Skeletal muscle tissue (tissue), 4 donors: ENCODE data around the gene OR4E1. TPM values are rescaled to one million over a fixed set of nuclear protein-coding genes. Genes with fewer than 3 reads are reported as not detected.
"Not testable (repeated sequence)": the region's sequence is repeated elsewhere in the genome, so short reads cannot be mapped to it uniquely, and the experiment has no call there.

ENCODE experiments used
- H3K27ac ChIP-seq: one replicate; pipeline ENCODE4 v1.7.0; 2013; ENCODE audit warnings: mild to moderate bottlenecking, low read depth, low read length, inconsistent platforms
- H3K27me3 ChIP-seq, 3 donors: one replicate each; pipeline ENCODE4 v1.7.0; 2013; ENCODE audit warnings: low read length in 3 of 3; ENCODE audit not compliant: control insufficient read depth in 3 of 3, insufficient read depth in 3 of 3
- H3K36me3 ChIP-seq, 3 donors: one replicate each; pipeline ENCODE4 v1.7.0; 2013; ENCODE audit warnings: low read length in 3 of 3; ENCODE audit not compliant: control insufficient read depth in 3 of 3, insufficient read depth in 3 of 3
- H3K4me1 ChIP-seq, 3 donors: one replicate each; pipeline ENCODE4 v1.7.0; 2013; ENCODE audit warnings: low read length in 3 of 3, mild to moderate bottlenecking in 3 of 3; ENCODE audit not compliant: control insufficient read depth in 3 of 3, insufficient read depth in 3 of 3
- H3K4me3 ChIP-seq, 3 donors: one replicate each; pipeline ENCODE4 v1.7.0; 2013; ENCODE audit warnings: low read length in 3 of 3
- H3K9ac ChIP-seq, 3 donors: one replicate each; pipeline ENCODE4 v1.7.0; 2013; ENCODE audit warnings: low read length in 3 of 3, mild to moderate bottlenecking in 3 of 3, moderate library complexity in 2 of 3, low read depth in 1 of 3
- H3K9me3 ChIP-seq, 3 donors: one replicate each; pipeline ENCODE4 v1.7.0; 2013; ENCODE audit warnings: low read length in 3 of 3; ENCODE audit not compliant: control insufficient read depth in 3 of 3
- total RNA-seq: library from RNA; depleted of rRNA; stranded (reverse); fragments of >200 nt; gene quantifications from one replicate; pipeline ENCODE4 v1.2.3, GENCODE V29; 2014
- donor health status: Osteomylitis.

Gene OR4E1
- total RNA-seq, 1 donor from 2014 or later, result not detected

DNA sequence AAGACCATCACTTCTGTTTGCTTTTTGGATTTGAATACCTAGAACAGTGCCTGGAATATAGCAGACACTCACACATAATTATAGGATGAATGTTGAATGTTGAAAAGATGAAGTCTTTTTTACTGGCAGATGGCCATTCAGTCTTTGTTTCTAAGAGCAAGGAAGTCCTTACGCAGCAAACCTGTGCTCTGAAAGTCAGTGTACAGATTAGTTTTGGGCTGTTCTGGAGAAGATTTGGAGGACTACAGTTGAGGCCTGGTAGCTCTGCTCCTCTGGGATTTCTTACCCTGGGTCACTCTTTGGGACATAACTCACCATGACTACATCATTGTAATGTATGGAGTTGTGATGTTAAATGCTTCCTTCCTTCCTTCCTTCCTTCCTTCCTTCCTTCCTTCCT lies 16.6 kb downstream of the OR4E1 start:
- H3K27me3 ChIP-seq, result no peaks in the 10 kb centered on the region

DNA sequence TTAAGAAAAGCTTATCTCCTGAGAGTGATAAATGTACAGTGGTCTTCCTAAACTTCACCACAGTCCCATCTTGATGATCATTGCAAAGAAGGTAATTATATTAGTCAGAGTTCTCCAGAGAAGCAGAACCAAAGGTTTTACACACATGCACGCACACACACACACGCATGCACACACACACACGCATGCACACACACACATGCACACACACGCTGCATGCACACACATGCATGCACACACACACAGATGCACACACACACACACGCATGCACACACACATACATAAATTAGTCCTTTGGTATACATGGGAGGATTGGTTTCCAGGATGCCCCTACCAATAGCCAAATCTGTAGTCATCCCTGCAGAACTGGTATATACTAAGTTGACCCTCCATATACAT lies 19.4 kb downstream of the OR4E1 start:
- Histone ChIP-seq H3K36me3 (no peaks in the 10 kb centered on the region), H3K4me3 (no peak overlapping the region), H3K9ac (no peak overlapping the region), H3K27ac (no peak overlapping the region), H3K27me3 (no peaks in the 10 kb centered on the region), H3K9me3 (no peaks in the 10 kb centered on the region), H3K4me1 (no peaks in the 10 kb centered on the region)

More for the DNA sequence above, 16.6 kb downstream of the OR4E1 start:
- Histone ChIP-seq H3K4me1 (no peaks in the 10 kb centered on the region), H3K4me3 (no peak overlapping the region), H3K9me3 (no peaks in the 10 kb centered on the region), H3K27ac (no peak overlapping the region), H3K36me3 (no peaks in the 10 kb centered on the region), H3K9ac (no peak overlapping the region)

DNA sequence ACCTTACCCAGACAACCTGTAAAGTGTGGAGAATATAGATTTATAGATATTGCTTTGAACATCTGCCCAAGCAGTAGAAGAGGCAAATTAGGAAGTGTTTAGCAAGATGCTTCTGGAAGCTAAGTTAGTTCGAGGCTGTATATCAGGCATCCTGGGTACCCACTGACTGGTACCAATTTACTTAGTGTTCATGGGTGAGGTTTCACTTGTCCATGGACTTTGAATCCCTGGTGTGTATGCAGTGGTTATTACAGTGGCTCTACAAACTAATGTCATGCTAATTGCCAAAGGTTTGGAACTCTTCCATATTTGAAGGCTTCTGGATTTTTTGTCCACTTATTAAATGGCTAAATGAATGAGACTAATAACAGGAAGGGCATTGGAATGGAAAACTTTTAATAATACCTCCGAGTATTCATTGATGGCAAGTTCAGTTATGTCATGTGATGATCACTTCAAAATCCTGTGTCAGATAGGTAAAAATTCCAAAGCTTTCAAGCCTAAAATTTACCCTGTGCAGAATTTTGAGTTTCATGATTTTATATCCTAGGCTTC lies 20.2 kb downstream of the OR4E1 start, which contains the start of gene OR4E2:
TSS of gene OR4E2 (plus strand) at position 505 of the 555 bp plus-strand sequence. CDS start 11,248 bp downstream, outside the sequence.
- no peaks in the 10 kb centered on the region for H3K4me1 ChIP-seq
- no peaks in the 10 kb centered on the region for H3K27me3 ChIP-seq
- H3K9me3 ChIP-seq, result no peaks in the 10 kb centered on the region
- H3K4me3 ChIP-seq, result no peak within 1 kb of the TSS
- no peak within 1 kb of the TSS for H3K27ac ChIP-seq
- H3K9ac ChIP-seq, result no peak within 1 kb of the TSS
- H3K36me3 ChIP-seq, result no peaks in the 10 kb centered on the region

DNA sequence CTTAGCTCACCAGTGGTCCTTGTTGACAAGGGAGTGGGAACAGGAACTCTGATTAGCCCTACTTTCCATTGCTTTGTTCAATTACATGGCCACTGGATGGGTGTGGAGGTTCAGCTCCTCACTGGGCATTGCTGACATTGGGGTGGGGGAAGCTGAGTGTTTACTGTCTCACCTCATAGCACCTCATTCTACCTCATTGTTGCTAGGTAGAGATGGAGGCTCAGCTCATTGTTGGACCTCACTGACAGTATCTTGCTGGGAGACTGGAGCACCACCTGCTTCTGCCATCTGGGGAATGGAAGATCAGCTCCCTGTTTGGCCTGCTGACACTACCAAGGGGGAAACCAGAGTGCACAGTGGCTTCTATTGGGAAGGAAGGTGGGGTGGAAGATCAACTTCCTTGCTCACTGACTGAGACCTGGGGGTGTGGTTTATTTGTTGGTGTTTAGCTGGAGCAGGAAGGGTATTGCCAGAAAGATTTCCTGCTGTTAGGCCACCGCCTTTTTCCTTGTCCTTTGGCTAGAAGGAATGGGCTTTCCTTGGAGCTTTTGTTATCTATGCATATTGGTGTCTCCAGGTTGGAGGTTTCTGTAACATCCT lies 21.3 kb downstream of the OR4E1 start:
- H3K4me1 ChIP-seq, result no peaks in the 10 kb centered on the region
- H3K27me3 ChIP-seq, result no peaks in the 10 kb centered on the region
- H3K36me3 ChIP-seq, result no peaks in the 10 kb centered on the region
- no peaks in the 10 kb centered on the region for H3K9me3 ChIP-seq
- H3K4me3 ChIP-seq, result no peak overlapping the region
- no peak overlapping the region for H3K9ac ChIP-seq
- H3K27ac ChIP-seq, result no peak overlapping the region

DNA sequence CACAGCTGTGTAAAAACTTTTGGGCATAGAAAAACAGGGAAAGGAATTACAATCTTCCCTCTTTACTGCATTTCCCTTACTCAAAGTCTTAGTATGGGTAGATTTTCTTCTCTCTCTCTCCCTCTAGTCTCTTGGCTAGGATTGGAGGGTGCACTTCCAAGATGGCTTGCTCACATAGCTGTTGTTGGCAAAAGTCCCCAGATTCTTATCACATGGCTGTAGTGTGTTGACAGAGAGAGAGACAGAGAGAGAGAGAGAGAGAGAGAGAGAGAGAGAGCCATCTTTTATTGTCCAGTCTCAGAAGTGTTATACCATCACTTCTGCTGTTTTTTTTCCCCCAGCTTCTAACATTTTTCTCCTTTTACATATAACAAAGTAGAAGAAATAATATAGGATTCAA lies 26.2 kb downstream of the OR4E1 start:
- H3K4me3 ChIP-seq, result no peak overlapping the region
- H3K36me3 ChIP-seq, result no peaks in the 10 kb centered on the region
- H3K27ac ChIP-seq, result no peak overlapping the region
- H3K27me3 ChIP-seq, result no peaks in the 10 kb centered on the region
- H3K9ac ChIP-seq, result no peak overlapping the region
- H3K9me3 ChIP-seq, result no peaks in the 10 kb centered on the region
- no peaks in the 10 kb centered on the region for H3K4me1 ChIP-seq

DNA sequence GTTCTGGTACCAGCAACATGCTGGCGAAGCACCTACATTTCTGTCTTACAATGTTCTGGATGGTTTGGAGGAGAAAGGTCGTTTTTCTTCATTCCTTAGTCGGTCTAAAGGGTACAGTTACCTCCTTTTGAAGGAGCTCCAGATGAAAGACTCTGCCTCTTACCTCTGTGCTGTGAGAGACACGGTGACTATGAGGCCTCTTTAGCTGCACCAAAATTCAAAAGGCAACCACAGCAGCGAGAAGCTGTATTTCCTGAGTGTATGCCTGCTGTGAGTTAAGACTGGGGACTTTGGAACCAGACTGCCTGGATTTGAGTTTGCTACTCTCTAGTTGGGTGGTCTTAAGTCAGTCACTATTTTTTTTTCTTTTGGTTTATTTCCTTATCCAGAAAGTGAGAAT lies 30.2 kb downstream of the OR4E1 start:
- Histone ChIP-seq H3K36me3 (no peaks in the 10 kb centered on the region), H3K4me3 (no peak overlapping the region), H3K27ac (no peak overlapping the region), H3K9me3 (no peaks in the 10 kb centered on the region), H3K9ac (no peak overlapping the region), H3K4me1 (no peaks in the 10 kb centered on the region), H3K27me3 (no peaks in the 10 kb centered on the region)

DNA sequence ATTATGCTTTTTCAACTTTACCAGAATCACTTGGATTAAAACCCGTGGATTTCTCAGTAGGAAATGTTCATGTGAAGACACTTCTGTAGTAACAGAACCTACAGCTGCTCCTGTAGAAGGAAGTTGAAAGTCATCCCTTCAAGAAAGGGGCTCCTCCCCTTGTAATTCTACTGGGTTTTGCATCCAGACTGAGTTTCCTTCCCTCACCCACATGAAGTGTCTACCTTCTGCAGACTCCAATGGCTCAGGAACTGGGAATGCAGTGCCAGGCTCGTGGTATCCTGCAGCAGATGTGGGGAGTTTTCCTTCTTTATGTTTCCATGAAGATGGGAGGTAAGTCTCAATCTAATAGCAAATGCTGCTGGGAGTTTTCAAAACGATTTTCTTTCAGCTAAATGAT lies 30.9 kb downstream of the OR4E1 start:
- H3K9ac ChIP-seq, result no peak overlapping the region
- H3K27me3 ChIP-seq, result no peaks in the 10 kb centered on the region
- no peaks in the 10 kb centered on the region for H3K9me3 ChIP-seq
- no peaks in the 10 kb centered on the region for H3K36me3 ChIP-seq
- no peak overlapping the region for H3K27ac ChIP-seq
- no peaks in the 10 kb centered on the region for H3K4me1 ChIP-seq
- no peak overlapping the region for H3K4me3 ChIP-seq

DNA sequence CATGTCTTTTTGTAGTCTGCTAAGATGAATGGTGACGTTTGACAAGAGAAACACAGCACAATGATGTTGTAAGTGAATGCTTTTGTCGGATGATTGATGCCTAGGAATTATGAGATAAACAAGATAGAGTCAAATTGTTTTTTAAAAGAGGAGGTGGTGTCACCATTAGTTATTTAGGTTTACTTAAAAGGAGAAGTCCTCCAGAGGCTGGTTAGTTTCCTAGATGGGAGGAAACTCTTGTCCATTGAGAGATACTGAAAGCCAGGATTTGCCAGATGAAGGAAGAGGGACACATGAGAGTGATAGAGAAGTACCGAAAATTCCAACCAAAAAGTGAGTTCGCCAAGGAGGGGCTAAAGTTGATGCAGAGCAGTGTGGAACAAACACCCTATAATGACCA lies 38.8 kb downstream of the OR4E1 start, which contains the start of gene OR10G2:
TSS of gene OR10G2 (minus strand) at position 101 of the 400 bp plus-strand sequence. CDS start at position 3, 98 bp downstream.
- H3K4me1 ChIP-seq, result no peaks in the 10 kb centered on the region
- no peaks in the 10 kb centered on the region for H3K36me3 ChIP-seq
- H3K9ac ChIP-seq, result no peak within 1 kb of the TSS
- no peaks in the 10 kb centered on the region for H3K9me3 ChIP-seq
- H3K4me3 ChIP-seq, result no peak within 1 kb of the TSS
- no peaks in the 10 kb centered on the region for H3K27me3 ChIP-seq
- no peak within 1 kb of the TSS for H3K27ac ChIP-seq

DNA sequence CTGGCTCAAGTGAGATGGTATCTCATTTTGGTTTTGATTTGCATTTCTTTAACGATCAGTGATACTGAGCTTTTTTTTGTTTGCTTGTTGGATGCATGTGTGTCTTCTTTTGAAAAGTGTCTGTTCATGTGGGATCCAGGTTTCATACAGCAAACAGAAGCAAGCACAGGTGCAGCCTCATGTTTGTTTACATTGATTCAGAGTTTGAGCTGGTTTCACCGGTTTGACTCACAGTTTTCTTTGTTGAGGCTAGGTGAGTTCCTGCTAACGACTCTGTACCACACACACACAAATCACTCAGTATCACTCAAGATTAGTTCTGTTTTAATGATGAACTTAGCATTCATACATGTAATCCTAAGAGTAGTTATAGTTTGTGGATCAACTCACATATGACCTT lies 42.5 kb downstream of the OR4E1 start:
- no peaks in the 10 kb centered on the region for H3K4me1 ChIP-seq
- H3K9ac ChIP-seq, result no peak overlapping the region
- H3K36me3 ChIP-seq, result no peaks in the 10 kb centered on the region
- no peaks in the 10 kb centered on the region for H3K9me3 ChIP-seq
- no peak overlapping the region for H3K27ac ChIP-seq
- H3K27me3 ChIP-seq, result no peaks in the 10 kb centered on the region
- no peak overlapping the region for H3K4me3 ChIP-seq

DNA sequence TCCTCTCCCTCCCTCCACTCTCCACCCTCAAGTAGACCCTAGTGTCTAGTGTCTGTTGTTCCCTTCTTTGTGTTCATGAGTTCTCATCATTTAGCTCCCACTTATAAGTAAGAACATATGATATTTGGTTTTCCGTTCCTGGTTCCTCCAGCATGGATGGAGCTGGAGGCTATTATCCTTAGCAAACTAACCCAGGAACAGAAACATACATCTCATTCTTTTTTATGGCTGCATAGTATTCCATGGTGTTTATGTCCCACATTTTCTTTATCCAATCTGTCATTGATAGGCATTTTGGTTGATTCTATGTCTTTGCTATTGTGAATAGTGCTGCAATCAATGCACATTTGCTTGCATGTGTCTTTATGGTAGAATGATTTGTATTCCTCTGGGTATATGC lies 43.1 kb downstream of the OR4E1 start:
- not testable (repeated sequence) for H3K36me3 ChIP-seq, H3K9ac ChIP-seq, H3K4me3 ChIP-seq, H3K27ac ChIP-seq, H3K4me1 ChIP-seq, H3K27me3 ChIP-seq, H3K9me3 ChIP-seq
